ENCODE measurements around the gene OR7A5.
"Not testable (repeated sequence)": the region's sequence is repeated elsewhere in the genome, so short reads cannot be mapped to it uniquely, and the experiment has no call there.

OR7A5 gene

DNA sequence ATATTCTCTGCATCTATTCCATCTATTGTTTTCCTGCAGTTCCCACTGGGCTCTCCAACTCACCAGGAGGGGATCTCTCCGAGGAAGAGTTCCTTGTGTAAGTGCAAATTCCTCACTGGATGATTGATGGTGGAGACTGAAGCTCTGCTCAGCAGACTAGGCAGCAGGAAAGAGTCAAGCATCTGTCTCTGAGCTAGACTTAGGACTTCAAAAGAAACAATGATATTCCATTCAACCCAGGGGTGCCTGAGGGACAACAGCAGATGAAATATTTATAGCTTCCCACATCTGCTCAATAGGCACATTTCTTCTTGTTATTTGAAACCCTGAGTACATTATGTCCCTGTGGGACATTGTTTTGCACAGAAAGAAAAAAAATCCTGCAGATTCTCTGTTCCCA is at the start of gene OR7A5, which contains the start of gene OR7C1:
Gene OR7A5, minus strand, starts transcription at position 175 of the 400 bp plus-strand sequence. CDS start 6,944 bp downstream, outside the sequence.
Gene OR7C1, minus strand, starts transcription at position 175 of the 400 bp plus-strand sequence. CDS start 35,049 bp downstream, outside the sequence.
- no peak for DNase-seq

DNA sequence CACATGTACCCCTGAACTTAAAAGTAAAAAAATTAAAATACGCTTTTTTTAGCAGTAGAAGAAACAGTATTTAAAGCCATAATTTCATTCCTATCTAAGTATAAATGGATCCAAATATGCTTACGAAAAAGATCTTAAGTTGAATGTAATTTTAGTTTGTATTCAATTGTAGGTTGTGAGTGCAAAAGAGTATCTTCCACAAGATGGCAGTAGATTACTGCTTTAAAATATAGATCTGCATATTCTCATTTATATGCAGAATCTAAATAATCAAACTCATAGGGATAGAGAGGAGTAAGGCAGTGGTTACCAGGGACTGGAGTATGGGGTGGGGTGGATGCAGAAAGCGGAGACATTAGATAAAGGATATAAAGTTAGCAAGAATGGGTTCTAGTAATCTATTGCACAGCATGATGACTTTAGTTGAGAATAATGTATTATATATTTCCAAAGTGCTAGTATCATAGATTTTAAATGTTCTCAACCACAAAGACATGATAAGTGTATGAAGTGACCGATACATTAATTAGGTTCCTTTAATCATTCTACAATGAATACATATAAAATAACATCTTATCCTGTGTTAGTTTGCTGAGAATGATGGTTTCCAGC is 36.7 kb upstream of the OR7A5 start:
- DNase-seq = peak; percentile 32

DNA sequence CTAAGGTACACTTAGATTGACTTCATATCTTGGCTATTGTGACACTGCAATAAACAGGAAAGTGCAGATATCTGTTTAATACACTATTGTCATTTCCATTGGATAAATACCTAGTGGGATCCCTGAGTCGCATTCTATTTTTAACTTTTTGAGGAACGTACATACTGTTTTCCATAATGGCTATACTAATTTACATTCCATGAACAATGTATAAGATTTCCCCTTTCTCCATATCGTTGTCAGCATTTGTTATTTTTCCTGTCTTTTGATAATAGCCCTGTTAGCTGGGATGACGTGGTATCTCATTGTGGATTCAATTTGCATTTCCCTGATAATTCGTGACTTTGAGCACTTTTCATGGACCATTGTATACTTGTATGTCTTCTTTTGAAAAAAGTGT is 33.5 kb upstream of the OR7A5 start:
- no peak for DNase-seq

DNA sequence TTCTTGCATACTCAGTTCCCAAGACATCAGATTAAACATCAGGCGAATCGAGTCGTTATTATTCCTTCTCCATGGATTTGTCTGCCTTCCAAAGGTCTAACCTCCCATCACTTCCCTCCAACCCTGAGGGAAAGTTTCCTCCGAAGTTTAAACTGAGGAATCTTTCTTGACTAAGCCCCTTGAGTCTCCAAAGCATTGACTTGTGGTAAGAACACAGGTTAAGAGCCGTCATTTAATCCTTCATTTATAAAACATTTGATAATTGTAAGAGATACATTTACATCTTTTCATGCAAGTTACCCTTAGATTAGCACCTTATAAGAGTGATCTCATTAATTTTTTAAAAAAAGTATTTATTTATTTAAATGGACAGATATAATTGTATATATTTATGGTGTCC is 13.8 kb upstream of the OR7A5 start, which contains the start of gene OR7A10:
Gene OR7A10, minus strand, starts transcription at position 101 of the 400 bp plus-strand sequence. CDS start 7,045 bp downstream, outside the sequence.
- no peak for DNase-seq

DNA sequence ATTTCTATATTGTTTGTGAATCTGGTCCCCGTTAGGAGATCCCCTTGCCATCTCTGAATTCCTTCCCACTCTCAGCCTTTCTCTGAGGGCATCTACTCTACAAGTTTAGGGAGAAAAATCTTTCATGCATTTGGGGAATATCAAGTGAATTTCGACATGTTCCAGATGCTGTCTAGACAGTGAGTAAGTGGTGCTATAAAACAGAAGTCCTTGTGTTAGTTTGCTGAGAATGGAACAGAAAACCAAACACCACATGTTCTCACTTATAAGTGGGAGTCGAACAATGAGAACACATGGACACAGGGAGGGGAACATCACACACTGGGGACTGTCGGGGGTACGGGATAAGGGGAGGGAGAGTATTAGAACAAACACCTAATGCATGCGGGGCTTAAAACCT is 8.6 kb upstream of the OR7A5 start:
- DNase-seq = no peak

DNA sequence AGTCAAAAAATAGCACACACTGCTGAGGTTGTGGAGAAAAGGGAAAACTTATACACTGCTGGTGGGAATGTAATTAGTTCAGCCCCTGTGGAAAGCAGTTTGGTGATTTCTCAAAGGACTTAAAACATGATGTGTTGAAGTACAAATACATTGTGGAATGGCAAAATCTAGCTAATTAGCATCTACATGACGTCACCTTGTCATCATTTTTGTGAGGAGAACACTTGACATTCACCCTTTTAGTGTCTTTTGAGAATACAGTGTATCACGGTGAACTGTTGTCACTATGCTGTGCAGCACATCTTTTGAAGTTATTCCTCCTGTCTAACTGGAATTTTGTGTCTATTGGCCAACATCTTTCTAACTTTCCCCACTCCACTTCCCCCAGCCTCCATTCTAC is 8.2 kb upstream of the OR7A5 start:
- DNase-seq = no peak

DNA sequence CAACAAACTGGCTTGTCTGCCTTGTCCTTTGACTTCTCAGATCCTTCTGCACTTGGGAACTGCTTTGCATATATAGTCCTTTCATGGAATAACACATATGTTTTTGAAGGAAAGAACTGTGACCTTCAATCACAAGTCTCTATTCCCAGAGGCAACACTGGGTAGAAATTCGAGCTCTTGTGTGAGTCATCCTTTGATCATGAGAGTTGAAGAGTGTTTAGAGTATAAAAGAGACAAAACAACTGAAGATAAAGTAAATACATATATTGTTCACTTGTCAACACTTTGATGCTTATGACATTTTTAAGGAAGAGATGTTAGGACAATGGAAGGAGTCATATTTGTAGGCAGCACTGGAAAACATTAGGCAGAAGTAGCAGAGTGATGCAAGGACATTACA is 5.2 kb upstream of the OR7A5 start:
- DNase-seq = no peak

DNA sequence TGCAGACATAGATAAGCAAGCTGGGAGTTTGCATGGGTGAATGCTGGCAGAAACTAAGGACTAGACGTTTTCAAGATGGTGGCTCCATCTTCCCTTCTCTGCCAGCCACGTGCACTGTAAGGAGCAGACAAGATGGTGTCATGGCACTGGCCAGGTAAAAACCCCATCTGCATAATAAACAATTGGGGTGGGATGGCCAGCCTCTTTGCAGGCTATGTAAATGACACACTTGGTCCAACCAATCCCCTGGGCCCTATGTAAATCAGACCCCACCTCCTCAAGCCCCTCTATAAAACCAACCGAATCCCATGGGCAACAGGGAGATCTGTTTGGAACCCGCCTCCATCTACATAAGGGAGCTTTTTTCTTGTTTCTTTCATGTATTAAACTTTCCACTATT is 2.4 kb upstream of the OR7A5 start:
- DNase-seq = no peak

DNA sequence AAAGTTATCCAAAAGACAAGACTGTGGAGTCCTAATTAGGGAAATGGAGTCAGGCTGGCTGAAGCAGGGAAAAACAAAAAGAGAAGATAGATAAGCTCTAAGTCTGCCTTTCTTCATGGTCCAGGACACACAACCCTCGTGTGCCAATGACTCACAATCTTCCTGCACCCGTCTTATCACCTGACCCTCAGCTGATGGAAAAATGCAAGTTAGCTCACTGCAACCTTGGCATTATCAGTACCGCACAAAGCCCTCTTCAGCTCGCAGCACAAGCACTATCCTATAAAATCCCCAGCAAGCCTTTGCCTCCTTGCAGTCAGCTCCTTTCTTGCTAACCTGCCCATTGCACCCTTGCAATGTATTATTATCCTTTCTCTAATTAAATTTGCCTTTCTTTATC is 4.3 kb downstream of the OR7A5 start:
- no peak for DNase-seq

DNA sequence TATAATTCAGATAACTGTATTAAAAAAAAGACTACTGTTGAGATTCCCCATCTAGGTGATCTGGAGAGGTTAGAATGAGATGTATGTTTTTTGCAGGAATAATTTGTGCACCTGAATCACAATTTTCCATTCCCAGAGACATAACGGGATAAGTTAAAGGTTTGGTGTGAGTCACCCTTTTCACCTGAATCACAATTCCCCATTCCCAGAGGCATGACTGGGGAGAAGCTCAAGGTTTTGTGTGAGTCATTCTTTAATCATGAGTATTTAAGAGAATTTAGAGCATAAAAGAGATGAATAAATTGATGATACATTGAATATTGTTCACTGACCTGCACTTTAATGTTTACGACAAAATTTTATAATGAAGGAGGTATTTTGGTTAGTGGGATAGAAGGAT is 9.0 kb downstream of the OR7A5 start:
- no peak for DNase-seq

DNA sequence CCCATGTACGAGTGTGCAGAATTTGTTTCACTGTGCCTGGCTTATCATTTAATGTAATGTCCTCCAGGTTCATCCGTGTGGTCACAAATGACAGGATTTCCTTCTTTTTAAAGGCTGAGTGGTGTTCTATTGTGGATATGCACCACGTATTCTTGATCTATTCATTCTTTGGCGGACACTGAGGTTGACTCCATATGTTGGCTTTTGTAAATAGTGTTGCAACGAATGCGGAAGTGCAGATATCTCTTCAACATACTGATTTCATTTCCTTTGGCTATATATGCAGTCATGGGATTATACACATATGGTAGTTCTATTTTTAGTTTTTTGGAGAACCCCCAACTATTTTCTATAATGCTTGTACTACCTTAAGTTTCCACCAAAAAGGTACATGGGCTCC is 13.0 kb downstream of the OR7A5 start:
- no peak for DNase-seq

DNA sequence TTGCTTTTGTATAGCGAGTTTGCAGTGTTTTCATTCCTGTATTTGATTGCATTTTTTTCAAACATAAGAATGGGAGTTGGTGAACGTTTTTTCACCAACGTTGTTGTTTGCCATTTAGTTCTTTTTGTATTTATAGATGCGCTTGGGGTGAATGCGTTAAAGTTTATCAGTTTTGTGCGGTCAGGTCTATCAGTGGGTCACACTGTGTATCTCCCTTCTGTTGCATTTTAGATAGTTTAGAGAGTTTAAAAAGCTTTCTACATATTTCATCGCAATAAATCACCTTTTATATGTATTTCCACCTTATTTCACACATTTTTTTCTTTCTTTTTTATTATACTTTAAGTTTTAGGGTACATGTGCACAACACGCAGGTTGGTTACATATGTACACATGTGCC is 16.4 kb downstream of the OR7A5 start:
- no peak for DNase-seq

DNA sequence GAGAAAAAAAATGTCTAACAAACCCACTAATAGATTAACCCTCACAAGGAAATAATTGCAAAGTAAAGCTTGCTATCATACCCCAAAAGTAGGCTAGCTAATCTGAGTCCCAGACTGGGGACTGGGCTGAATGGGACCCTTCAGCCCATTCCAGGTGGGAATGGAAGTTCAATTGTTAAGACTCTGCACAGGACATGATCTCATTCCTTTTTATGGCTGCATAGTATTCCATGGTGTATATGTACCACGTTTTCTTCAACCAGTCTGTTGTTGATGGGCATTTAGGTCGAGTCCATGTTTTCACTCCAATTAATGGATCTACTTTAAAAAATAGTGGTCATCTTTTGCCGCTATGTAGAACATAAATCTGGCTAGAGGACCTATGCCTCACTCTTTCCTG is 17.9 kb downstream of the OR7A5 start:
- DNase-seq = no peak

DNA sequence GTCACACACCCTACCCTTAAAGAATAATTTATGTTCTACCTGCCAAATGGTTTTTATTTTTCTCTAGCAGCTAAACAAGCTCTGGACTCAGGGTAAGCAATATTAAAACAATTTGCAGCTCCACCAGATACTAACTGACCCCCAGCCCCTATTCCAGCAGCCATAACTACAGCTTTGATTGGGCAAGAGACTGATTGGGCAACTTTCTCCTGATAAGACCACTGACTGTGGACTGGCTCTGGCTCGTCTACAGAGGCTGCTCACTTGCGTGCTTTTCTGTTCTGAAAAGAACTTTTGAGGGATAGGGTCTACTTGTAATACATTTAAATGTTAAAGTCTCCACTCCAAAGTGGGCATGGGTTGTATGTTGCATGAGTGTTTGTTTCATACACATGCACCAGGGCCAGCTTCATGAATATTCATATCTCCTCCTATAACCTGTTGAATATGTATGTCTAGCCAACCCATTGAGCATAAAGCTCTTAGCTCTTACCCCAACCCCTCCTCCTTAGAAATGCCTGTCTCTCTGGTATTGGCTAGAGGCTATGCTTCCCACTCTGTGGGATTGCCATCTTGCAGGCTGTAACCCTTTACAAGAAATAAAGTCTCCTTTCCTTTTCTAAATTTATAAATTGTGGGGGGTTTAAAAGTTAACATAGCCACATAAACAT is 19.9 kb downstream of the OR7A5 start:
- no peak for DNase-seq

DNA sequence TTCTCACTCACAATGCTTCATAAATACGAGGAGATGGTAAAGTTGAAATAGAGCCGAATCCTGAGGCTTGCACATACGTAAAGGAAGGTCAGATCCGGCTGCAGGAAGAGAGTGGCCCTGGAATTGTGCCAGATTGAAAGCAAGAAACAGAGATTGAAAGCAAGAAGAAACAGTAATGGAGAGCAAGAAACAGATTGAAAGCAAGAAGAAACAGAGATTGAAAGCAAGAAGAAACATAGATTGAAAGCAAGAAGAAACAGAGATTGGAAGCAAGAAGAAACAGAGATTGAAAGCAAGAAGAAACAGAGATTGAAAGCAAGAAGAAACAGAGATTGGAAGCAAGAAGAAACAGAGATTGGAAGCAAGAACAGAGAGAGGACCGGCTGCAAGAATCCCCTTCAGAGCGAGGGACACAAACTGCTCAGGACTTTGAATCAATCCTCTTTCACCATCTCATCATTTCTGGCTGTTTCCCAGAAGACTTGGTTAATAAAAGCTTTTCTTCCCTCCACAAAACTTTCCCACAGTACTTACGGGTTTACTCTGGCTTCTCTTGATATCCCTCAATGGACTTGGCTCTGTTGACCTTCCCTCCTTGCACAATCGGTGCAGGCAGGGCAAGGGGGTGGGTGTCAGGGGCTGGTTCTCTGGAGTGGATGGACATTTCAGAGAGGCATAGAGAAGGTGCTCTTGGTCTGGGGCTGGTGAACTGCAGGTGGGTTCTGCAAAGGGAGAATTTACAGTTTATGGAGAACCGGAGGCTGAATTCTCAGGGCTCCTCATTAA is 25.5 kb downstream of the OR7A5 start:
- no peak for DNase-seq

DNA sequence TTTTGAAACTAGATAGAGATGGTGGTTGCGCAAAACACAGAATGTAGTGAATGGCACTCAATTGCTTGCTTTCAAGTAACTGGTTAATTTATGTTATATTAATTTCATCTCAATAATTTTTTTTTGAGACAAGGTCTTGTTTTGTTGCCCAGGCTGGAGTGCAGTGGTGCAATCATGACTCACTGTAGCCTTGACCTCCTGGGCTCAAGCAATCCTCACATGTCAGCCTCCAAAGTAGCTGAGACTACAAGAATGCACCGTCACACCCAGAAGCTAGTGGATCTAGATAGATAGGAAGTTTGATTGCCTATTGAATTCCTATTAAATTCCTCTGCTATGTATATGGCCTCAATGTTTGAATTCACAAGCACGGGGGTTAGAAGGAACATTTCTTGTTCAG is 30.2 kb downstream of the OR7A5 start:
- no peak for DNase-seq

DNA sequence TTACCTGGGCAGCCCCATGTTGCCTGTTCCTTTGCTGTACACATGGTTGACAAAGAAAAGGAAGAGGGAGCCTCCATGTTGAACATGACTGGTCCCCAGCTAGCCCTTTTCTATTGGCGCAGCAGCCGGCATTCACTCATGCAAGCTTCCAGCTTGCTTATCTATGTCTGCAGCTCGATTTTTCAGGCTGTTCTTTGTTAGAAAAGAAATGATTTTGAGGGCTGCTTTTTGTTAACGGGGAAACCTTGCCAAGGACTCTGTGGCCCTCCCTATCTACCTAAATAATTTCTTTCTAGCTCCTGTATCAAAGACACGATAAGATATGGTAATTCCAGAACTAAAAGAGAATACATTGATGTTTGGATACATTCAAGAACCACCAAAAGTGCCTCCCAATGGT is 36.2 kb downstream of the OR7A5 start:
- DNase-seq = no peak

DNA sequence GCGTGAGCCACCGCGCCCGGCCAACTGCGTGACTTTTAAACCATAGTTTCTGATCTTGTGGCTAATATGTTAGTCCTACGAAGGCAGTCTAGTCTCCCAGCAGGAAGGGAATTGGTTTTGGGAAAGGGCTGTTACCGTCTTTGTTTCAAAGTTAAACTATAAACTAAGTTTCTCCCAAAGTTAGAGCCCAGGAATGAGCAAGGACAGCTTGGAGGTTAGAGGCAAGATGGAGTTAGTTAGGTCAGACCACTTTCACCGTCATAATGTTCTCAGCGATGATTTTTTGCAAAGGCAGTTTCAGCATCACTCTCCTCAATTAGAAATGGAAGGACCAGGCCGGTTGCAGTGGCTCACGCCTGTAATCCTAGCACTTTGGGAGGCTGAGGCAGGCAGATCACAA is 39.0 kb downstream of the OR7A5 start:
- DNase-seq = no peak

DNA sequence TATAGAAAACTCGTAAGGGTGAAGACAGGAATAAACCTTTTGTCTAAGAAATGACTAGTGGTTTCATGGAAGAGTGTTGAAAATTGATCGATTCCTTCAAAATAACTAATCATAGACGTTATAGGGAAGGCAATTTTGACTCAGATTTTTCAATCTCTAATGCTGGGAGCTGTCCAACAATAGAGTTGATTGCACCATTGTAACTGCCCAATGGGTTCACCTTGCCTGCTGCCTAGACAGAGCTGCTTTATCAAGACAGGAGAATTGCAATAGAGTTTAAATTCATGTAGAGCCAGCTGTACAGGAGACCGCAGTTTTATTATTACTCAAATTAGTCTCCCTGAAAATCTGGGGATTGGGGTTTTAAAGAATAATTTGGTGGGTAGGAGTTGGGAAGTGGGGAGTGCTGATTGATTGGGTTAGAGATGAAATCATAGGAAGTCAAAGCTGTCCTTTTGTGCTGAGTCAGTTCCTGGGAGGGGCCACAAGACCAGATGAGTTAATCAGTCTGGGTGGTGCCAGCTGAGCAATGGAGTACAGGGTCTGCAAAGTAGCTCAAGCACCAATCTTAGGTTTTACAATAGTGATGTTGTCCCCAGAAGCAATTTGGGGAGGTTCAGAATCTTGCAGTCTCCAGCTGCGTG is 39.8 kb downstream of the OR7A5 start:
- DNase-seq = no peak

DNA sequence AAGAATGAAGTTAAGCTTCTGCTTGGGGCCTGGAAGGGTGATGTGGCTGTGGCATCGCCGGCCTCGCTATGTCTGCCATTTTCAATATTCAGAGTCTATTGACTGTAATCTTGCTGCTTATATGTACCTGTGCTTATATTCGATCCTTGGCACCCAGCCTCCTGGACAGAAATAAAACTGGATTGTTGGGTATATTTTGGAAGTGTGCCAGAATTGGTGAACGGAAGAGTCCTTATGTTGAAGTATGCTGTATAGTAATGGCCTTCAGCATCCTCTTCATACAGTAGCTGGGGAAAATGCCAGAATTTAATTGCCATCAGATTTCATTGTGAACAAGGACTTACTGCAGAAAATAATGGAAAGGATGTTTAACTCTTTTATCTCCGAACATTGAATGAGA is 42.7 kb downstream of the OR7A5 start:
- not testable (repeated sequence) for DNase-seq

DNA sequence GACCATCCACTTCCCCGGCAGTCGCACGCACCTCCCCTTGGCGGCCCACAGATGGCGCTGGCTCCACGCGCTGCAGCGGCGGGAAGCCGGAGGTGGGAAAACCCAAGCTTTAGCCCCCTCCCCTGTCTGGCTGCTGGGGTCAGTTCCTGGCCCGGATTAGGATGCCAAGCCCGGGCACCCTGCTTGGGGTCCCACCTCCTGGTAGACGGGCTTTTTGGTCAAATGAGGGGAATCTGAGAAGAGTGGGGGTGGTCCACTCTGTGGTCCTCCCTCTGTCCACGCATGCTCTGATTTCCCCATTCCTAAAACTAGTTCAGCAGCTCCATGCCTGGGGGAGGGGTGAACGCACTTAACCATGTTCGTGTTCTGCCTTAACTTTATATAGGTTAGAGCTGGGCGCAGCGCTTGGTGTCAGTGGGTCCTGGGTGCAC is 48.5 kb downstream of the OR7A5 start:
- no peak for DNase-seq

DNA sequence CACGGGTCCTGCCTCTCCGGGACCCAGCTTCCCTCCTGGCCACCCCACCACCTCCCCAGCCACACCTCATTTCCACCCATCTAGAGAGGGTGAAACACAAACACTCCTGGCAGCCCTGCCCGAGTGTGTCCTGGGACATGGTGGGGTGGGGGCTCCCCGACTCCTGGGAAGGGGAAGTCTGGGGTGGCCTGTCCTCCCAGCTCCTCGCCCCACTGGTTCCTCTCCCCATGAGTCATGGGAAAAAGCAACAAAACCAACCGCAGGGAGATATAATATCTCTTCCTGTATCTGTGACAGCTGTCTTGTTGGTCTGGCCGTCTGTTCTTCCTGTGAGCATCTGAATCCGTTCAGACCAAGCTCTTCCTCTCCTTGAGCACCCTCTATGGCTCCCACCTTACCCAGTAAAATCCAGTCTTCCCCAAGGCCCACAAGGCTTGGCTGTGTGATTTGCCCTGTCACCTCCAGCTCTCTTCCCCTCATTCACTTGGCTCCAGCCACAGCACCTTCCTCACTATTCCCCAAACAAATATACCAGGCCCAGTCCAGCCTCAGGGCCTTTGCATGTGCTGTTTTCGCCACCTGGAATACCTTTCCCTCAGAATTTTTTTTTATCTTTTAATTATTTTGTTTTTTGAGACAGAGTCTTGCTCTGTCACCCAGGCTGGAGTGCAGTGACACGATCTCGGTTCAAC is 49.7 kb downstream of the OR7A5 start:
- DNase-seq = not testable (repeated sequence)

DNA sequence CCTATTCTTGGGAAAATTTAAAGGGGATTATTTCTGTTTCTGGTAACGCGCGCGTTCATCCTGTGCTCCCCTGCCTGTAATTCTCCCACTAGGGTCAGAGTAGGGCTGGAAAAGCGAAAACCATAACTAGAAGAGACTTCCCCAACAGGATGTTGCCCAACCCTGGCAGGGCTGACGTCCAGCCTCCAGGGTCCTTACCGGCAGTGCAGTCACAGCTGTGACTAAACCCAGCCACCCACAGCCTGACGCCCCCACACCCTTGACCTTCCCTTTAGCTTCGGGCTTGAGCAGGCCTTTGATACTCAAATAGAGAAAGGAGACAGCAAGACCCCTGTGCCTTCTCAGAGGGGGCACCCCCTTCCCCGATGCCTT is 50.3 kb downstream of the OR7A5 start:
- not testable (repeated sequence) for DNase-seq

Measured in NCI-H1694 (cell line).